B cell (primary cell): ENCODE results near the gene GCHFR. TPM values are rescaled to one million over a fixed set of nuclear protein-coding genes. Genes with fewer than 3 reads are reported as not detected.

Experiments used
- ATAC-seq: fragments of 200-7000 bp; cut with Tn5 transposase; one replicate; pipeline ENCODE4 v1.10.0; 2021; ENCODE audit warnings: low read depth, mild to moderate bottlenecking, moderate number of reproducible peaks, moderate library complexity
- CTCF ChIA-PET: fragments of 350-600 bp; sonication (Branson Sonifier 250); formaldehyde crosslinking; loops from one replicate; lab custom pipeline; 2021; ENCODE audit warnings: antibody characterized with exemption, inconsistent platforms; lab: Charles Lee
- POLR2A ChIA-PET: fragments of 350-600 bp; sonication (Branson Sonifier 250); formaldehyde crosslinking; loops from one replicate; lab custom pipeline; 2021; ENCODE audit warnings: antibody characterized with exemption; lab: Charles Lee
- DNase-seq: peaks from one replicate; pipeline ENCODE4 v3.0.0; 2013
- H2AFZ ChIP-seq: 2 replicates; pipeline ENCODE4 v1.6.1; 2012; ENCODE audit warnings: mild to moderate bottlenecking, low read depth, low read length; ENCODE audit not compliant: insufficient read depth, poor library complexity, severe bottlenecking
- H3K27ac ChIP-seq, 2 donors: 1 replicate in 1 of 2; 2 replicates in 1 of 2; pipeline ENCODE4 v1.5.1; 2012 to 2013; ENCODE audit warnings: low read length in 2 of 2, mild to moderate bottlenecking in 2 of 2, moderate library complexity in 1 of 2
- H3K27me3 ChIP-seq, 4 experiments: fragments of 200-600 bp in 1 of 4; sonication (generic) in 1 of 4; replicated peaks in 1 of 4; 1 replicate in 2 of 4; 2 replicates in 2 of 4; pipeline versions ENCODE4 v1.6.1 to v1.7.0; 2013 to 2016; ENCODE audit warnings: low read length in 3 of 4, mild to moderate bottlenecking in 2 of 4, mixed read lengths in 1 of 4, moderate library complexity in 1 of 4; ENCODE audit not compliant: insufficient read depth in 4 of 4, control insufficient read depth in 3 of 4; ENCODE audit errors: control extremely low read depth in 1 of 4
- H3K36me3 ChIP-seq, 2 experiments: replicated peaks in 1 of 2; 1 replicate in 1 of 2; 2 replicates in 1 of 2; pipeline versions ENCODE4 v1.6.1 to v1.7.1; 2013; ENCODE audit warnings: low read length in 1 of 2; ENCODE audit not compliant: insufficient read depth in 2 of 2, control insufficient read depth in 1 of 2; ENCODE audit errors: control extremely low read depth in 1 of 2, extremely low read depth in 1 of 2
- H3K4me1 ChIP-seq, 2 donors: fragments of 200-600 bp in 1 of 2; sonication (generic) in 1 of 2; 1 replicate in 1 of 2; 2 replicates in 1 of 2; pipeline versions ENCODE4 v1.5.1 to v1.6.1; 2013 to 2017; ENCODE audit warnings: low read length in 2 of 2; ENCODE audit not compliant: control insufficient read depth in 2 of 2, insufficient read depth in 2 of 2
- H3K4me2 ChIP-seq: replicated peaks from 2 replicates; pipeline ENCODE3; 2012; ENCODE audit warnings: mild to moderate bottlenecking, low read depth, low read length; ENCODE audit not compliant: poor library complexity, severe bottlenecking
- H3K4me3 ChIP-seq, 5 experiments: fragments of 200-600 bp in 1 of 5; sonication (generic) in 1 of 5; 1 replicate in 3 of 5; 2 replicates in 2 of 5; pipeline versions ENCODE4 v1.5.1 to v1.7.0; 2011 to 2016; ENCODE audit warnings: low read length in 4 of 5, mild to moderate bottlenecking in 4 of 5, low read depth in 2 of 5, control low read depth in 1 of 5, moderate library complexity in 1 of 5; ENCODE audit not compliant: insufficient read depth in 1 of 5; ENCODE audit errors: control extremely low read depth in 1 of 5, extremely low read depth in 1 of 5
- H3K79me2 ChIP-seq: fragments of 200-600 bp; sonication (generic); one replicate; pipeline ENCODE4 v1.6.0; 2016; ENCODE audit warnings: low read length; ENCODE audit not compliant: control insufficient read depth, insufficient read depth
- H3K9ac ChIP-seq: fragments of 200-600 bp; sonication (generic); 2 replicates; pipeline ENCODE4 v1.6.1; 2017; ENCODE audit warnings: mild to moderate bottlenecking, low read length, moderate library complexity
- H3K9me3 ChIP-seq, 3 donors: one replicate each; pipeline versions ENCODE4 v1.6.1 to v1.7.1; 2013; ENCODE audit warnings: low read length in 2 of 3; ENCODE audit not compliant: control insufficient read depth in 2 of 3, insufficient read depth in 1 of 3; ENCODE audit errors: control extremely low read depth in 1 of 3
- H4K20me1 ChIP-seq: 2 replicates; pipeline ENCODE4 v1.6.0; 2012; ENCODE audit warnings: mild to moderate bottlenecking, low read length; ENCODE audit not compliant: insufficient read depth, control insufficient read depth, poor library complexity, severe bottlenecking
- H3K27ac Mint-ChIP-seq: one replicate; pipeline ENCODE4 v1.8.0; 2021; ENCODE audit warnings: mixed read lengths
- H3K27me3 Mint-ChIP-seq: one replicate; pipeline ENCODE4 v1.8.0; 2021; ENCODE audit warnings: mixed read lengths
- H3K4me1 Mint-ChIP-seq: one replicate; pipeline ENCODE4 v1.8.0; 2021; ENCODE audit warnings: mixed read lengths
- H3K4me3 Mint-ChIP-seq: one replicate; pipeline ENCODE4 v1.8.0; 2021; ENCODE audit warnings: mixed read lengths
- H3K9me3 Mint-ChIP-seq: one replicate; pipeline ENCODE4 v1.8.0; 2022; ENCODE audit warnings: mixed read lengths; ENCODE audit not compliant: insufficient read depth
- EZH2 ChIP-seq: IDR thresholded peaks from 2 replicates; pipeline ENCODE4 v1.6.1; 2012; ENCODE audit warnings: borderline replicate concordance, low read depth, mild to moderate bottlenecking, moderate library complexity, low read length; ENCODE audit not compliant: insufficient read depth, poor library complexity, severe bottlenecking
- WGBS: methylation state at CpG from one replicate; pipeline ENCODE4 v1.1.5; 2013; ENCODE audit warnings: missing lambda C conversion rate; ENCODE audit not compliant: insufficient coverage; 5-methylcytosine and 5-hydroxymethylcytosine counted together
- intact Hi-C: fragments of 100-400 bp; cut with micrococcal nuclease; formaldehyde crosslinking; loops from one replicate; pipeline ENCODE4 v1.10.0; 2022
- polyA plus RNA-seq: library from polyadenylated mRNA; depleted of rRNA; stranded (reverse); fragments of >200 nt; gene quantifications from 2 replicates; pipeline ENCODE4 v1.2.3, GENCODE V29; 2012
- total RNA-seq, 2 donors: library from RNA; stranded (reverse); fragments of 120-200 nt in 1 of 2; gene quantifications; 1 replicate in 1 of 2; 2 replicates in 1 of 2; pipeline versions ENCODE4 v1.2.3 to v1.2.4, GENCODE V29; 2013 to 2022
- TF ChIP-seq, protein P1 (sequence below): fragments of 200-600 bp; IDR thresholded peaks from one replicate; pipeline ENCODE4 v1.8.0; 2022; ENCODE audit warnings: antibody characterized with exemption, mild to moderate bottlenecking

The GCHFR gene
- total and polyA plus RNA-seq, 2 donors (not counting 1 experiment from before 2014, with no cell fraction given) = 14.3 to 23.7 TPM

DNA sequence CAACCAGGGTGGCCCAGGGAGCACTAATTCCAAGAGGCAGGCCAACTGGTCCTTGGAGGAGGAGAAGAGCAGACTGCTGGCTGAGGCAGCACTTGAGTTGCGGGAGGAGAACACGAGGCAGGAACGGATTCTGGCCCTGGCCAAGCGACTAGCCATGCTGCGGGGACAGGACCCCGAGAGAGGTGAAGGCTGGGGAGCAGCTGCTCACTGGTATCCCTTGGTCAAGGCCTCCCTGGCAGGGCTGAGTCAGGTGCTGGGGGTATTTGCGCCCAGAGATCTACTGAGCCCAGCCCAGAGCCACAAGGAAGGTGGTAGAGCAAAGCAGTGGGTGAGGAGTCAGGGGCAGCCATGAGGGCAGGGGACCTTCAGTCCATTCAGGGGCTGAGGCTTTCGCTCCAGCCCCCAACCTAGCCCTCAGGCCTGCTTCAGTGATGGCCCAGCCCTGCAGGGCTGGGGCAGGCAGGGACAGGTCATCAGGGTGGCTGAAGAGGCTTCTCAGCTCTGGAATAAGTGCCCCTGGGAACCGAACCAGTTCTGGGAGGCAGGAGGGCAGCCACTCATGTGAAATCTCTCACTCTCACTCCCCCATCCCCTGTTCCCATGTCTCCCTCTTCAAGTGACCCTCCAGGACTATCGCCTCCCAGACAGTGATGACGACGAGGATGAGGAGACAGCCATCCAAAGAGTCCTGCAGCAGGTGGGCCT is 49.0 kb downstream of the GCHFR start:
- H3K9me3 Mint-ChIP-seq = no peaks in the 10 kb centered on the region
- H3K27ac Mint-ChIP-seq = no peak overlapping the region
- Histone ChIP-seq H4K20me1 (no peaks in the 10 kb centered on the region), H2AFZ (no peak overlapping the region), H3K27me3 (no peaks in the 10 kb centered on the region), H3K4me1 (peaks cover 5 to 8% of the 10 kb centered on the region in 2 donors), H3K4me2 (no peak overlapping the region), H3K36me3 (peaks cover 0 to 44% of the 10 kb centered on the region in 2 experiments), H3K9me3 (no peaks in the 10 kb centered on the region), H3K9ac (no peak overlapping the region), H3K79me2 (peaks cover 13% of the 10 kb centered on the region), H3K4me3 (no peak overlapping the region), H3K27ac (no peak overlapping the region)
- POLR2A ChIA-PET = interaction anchor here (0.7 kb wide), 2 partner anchors 255 to 356 kb away, joined by 3 read pairs; no protein-coding TSS in a partner anchor
- TF ChIP-seq, protein P1, sequence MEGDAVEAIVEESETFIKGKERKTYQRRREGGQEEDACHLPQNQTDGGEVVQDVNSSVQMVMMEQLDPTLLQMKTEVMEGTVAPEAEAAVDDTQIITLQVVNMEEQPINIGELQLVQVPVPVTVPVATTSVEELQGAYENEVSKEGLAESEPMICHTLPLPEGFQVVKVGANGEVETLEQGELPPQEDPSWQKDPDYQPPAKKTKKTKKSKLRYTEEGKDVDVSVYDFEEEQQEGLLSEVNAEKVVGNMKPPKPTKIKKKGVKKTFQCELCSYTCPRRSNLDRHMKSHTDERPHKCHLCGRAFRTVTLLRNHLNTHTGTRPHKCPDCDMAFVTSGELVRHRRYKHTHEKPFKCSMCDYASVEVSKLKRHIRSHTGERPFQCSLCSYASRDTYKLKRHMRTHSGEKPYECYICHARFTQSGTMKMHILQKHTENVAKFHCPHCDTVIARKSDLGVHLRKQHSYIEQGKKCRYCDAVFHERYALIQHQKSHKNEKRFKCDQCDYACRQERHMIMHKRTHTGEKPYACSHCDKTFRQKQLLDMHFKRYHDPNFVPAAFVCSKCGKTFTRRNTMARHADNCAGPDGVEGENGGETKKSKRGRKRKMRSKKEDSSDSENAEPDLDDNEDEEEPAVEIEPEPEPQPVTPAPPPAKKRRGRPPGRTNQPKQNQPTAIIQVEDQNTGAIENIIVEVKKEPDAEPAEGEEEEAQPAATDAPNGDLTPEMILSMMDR = no peak
- no peak for TF ChIP-seq EZH2
- peaks cover 8% of the 10 kb centered on the region for H3K4me1 Mint-ChIP-seq
- 95% methylated on average over 11 of the region's 12 CpGs for WGBS
- H3K27me3 Mint-ChIP-seq = no peaks in the 10 kb centered on the region
- CTCF ChIA-PET = interaction anchor here (1.9 kb wide), 1 partner anchor 45 kb away, joined by 6 read pairs; no protein-coding TSS in a partner anchor
- no peak for DNase-seq
- no peak for ATAC-seq
- intact Hi-C loops = no loop called here
- no peak overlapping the region for H3K4me3 Mint-ChIP-seq

DNA sequence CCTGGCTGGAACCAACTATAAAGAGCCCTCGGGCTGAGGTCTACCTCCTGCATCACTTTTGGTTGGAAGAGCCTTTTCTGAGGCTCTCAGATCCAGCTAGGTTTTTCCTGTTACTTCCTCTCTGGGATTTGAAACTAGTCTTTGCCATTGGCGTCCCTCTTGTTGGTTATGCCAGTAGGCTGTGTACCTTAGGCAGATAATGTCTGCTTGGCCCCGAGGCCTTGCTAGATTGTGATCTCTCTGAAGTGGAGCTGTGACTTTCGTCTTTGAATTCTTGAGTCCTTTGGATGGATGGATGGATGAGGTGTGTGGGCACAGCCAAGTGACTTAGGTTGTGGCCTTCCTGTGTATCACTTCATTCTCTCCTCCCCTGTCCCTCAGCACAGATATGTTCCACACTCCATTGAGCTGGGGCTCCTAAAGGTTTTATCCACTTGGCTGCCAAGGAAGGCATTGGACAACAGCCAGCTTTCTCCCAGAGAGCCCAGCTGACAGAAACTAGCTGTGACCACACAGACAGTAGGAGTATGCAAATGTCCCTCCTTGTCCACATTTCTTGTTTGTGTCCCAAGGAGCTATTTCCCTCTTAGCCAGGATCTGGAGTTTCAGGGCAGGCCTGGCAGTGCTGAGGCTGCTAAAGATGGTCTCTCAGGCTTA is 51.3 kb downstream of the GCHFR start:
- H3K27ac ChIP-seq = no peak overlapping the region
- Mint-ChIP-seq H3K4me1 (no peaks in the 10 kb centered on the region), H3K27ac (no peak overlapping the region), H3K4me3 (no peak overlapping the region), H3K9me3 (no peaks in the 10 kb centered on the region), H3K27me3 (no peaks in the 10 kb centered on the region)
- no peak overlapping the region for H3K4me3 ChIP-seq
- intact Hi-C loops = no loop called here
- TF ChIP-seq, protein P1 = no peak
- no peak overlapping the region for H3K4me2 ChIP-seq
- no peak overlapping the region for H3K9ac ChIP-seq
- ChIA-PET POLR2A (no interaction called here), CTCF (interaction anchor here (0.8 kb wide), 1 partner anchor 32 kb away, joined by 3 read pairs; no protein-coding TSS in a partner anchor)
- no peak for DNase-seq
- no peaks in the 10 kb centered on the region for H3K27me3 ChIP-seq
- peaks cover 0 to 41% of the 10 kb centered on the region in 2 experiments for H3K36me3 ChIP-seq
- H3K4me1 ChIP-seq = no peaks in the 10 kb centered on the region
- WGBS = 100% methylated on average over 4 of the region's 4 CpGs
- H4K20me1 ChIP-seq = no peaks in the 10 kb centered on the region
- no peaks in the 10 kb centered on the region for H3K79me2 ChIP-seq
- H2AFZ ChIP-seq = no peak overlapping the region
- no peaks in the 10 kb centered on the region for H3K9me3 ChIP-seq
- ATAC-seq = no peak
